H9 (cell line): ENCODE results near the gene CCN5. TPM values are rescaled to one million over a fixed set of nuclear protein-coding genes. Genes with fewer than 3 reads are reported as not detected.
A peak's percentile ranks its signal among the peaks of the same experiment; 100 is the strongest.

Source experiments
- DNase-seq: peaks from one replicate; pipeline ENCODE4 v3.0.0-alpha.2; 2017
- H2AFZ ChIP-seq: one replicate; pipeline ENCODE4 v1.6.1; 2013; ENCODE audit warnings: mild to moderate bottlenecking, low read length, control low read depth, moderate library complexity
- H2AK5ac ChIP-seq: 2 replicates; pipeline ENCODE4 v1.6.1; 2013; ENCODE audit warnings: low read length, control low read depth, mixed read lengths; ENCODE audit not compliant: insufficient read length
- H2BK120ac ChIP-seq: one replicate; pipeline ENCODE4 v1.6.1; 2013; ENCODE audit warnings: low read depth, mild to moderate bottlenecking, low read length, control low read depth, inconsistent platforms; ENCODE audit not compliant: poor library complexity, severe bottlenecking
- H2BK12ac ChIP-seq: 2 replicates; pipeline ENCODE4 v1.6.1; 2013; ENCODE audit warnings: low read length, control low read depth, mixed read lengths, low read depth; ENCODE audit not compliant: insufficient read length
- H2BK15ac ChIP-seq: 2 replicates; pipeline ENCODE4 v1.6.1; 2013; ENCODE audit warnings: low read depth, low read length, control low read depth
- H2BK20ac ChIP-seq: one replicate; pipeline ENCODE4 v1.6.1; 2013; ENCODE audit warnings: low read depth, mild to moderate bottlenecking, low read length, control low read depth, inconsistent platforms; ENCODE audit not compliant: poor library complexity, severe bottlenecking
- H2BK5ac ChIP-seq: 2 replicates; pipeline ENCODE4 v1.6.1; 2013; ENCODE audit warnings: low read length, control low read depth, mixed read lengths; ENCODE audit not compliant: insufficient read length
- H3K14ac ChIP-seq: 2 replicates; pipeline ENCODE4 v1.6.1; 2013; ENCODE audit warnings: low read length, control low read depth; ENCODE audit not compliant: insufficient read depth
- H3K18ac ChIP-seq: 2 replicates; pipeline ENCODE4 v1.6.1; 2013; ENCODE audit warnings: low read depth, mild to moderate bottlenecking, mixed read lengths, low read length, control low read depth; ENCODE audit not compliant: insufficient read length
- H3K23ac ChIP-seq: 2 replicates; pipeline ENCODE4 v1.6.1; 2013; ENCODE audit warnings: low read length, control low read depth, mixed read lengths, low read depth; ENCODE audit not compliant: insufficient read length
- H3K23me2 ChIP-seq: 2 replicates; pipeline ENCODE4 v1.6.1; 2013; ENCODE audit warnings: low read depth, mild to moderate bottlenecking, mixed read lengths, low read length, control low read depth; ENCODE audit not compliant: insufficient read length, poor library complexity, severe bottlenecking
- H3K27ac ChIP-seq: 2 replicates; pipeline ENCODE4 v1.5.1; 2013; ENCODE audit warnings: low read length, control low read depth, mixed read lengths, low read depth; ENCODE audit not compliant: insufficient read length
- H3K27me3 ChIP-seq: 2 replicates; pipeline ENCODE4 v1.6.1; 2013; ENCODE audit warnings: low read length, control low read depth, inconsistent platforms; ENCODE audit not compliant: insufficient read depth
- H3K4ac ChIP-seq: 2 replicates; pipeline ENCODE4 v1.6.1; 2013; ENCODE audit warnings: low read depth, mild to moderate bottlenecking, control low read depth, inconsistent platforms, low read length, moderate library complexity
- H3K4me1 ChIP-seq: 2 replicates; pipeline ENCODE4 v1.6.1; 2013; ENCODE audit warnings: low read length, control low read depth, inconsistent platforms; ENCODE audit not compliant: insufficient read depth
- H3K4me2 ChIP-seq: 2 replicates; pipeline ENCODE4 v1.6.1; 2013; ENCODE audit warnings: low read length, control low read depth, mixed read lengths; ENCODE audit not compliant: insufficient read length, insufficient read depth
- H3K56ac ChIP-seq: 2 replicates; pipeline ENCODE4 v1.6.1; 2013; ENCODE audit warnings: low read depth, mild to moderate bottlenecking, mixed read lengths, low read length, control low read depth; ENCODE audit not compliant: insufficient read length
- H3K79me1 ChIP-seq: 2 replicates; pipeline ENCODE4 v1.6.1; 2013; ENCODE audit warnings: low read depth, mild to moderate bottlenecking, moderate library complexity, low read length, control low read depth, inconsistent platforms; ENCODE audit not compliant: insufficient read depth, poor library complexity, severe bottlenecking
- H3K79me2 ChIP-seq: 2 replicates; pipeline ENCODE4 v1.6.1; 2013; ENCODE audit warnings: low read length, control low read depth, inconsistent platforms; ENCODE audit not compliant: insufficient read depth
- H3K9ac ChIP-seq: 2 replicates; pipeline ENCODE4 v1.6.1; 2013; ENCODE audit warnings: low read length, control low read depth, mixed read lengths; ENCODE audit not compliant: insufficient read length; ENCODE audit errors: extremely low read depth
- H3K9me3 ChIP-seq: one replicate; pipeline ENCODE4 v1.6.1; 2013; ENCODE audit warnings: low read depth, low read length, inconsistent platforms; ENCODE audit not compliant: control insufficient read depth
- H3T11ph ChIP-seq: one replicate; pipeline ENCODE4 v1.6.1; 2013; ENCODE audit warnings: mild to moderate bottlenecking, low read length, control low read depth, inconsistent platforms
- H4K20me1 ChIP-seq: one replicate; pipeline ENCODE4 v1.6.1; 2013; ENCODE audit not compliant: control insufficient read depth, insufficient read length, insufficient read depth
- H4K5ac ChIP-seq: 2 replicates; pipeline ENCODE4 v1.6.1; 2013; ENCODE audit warnings: low read depth, mild to moderate bottlenecking, mixed read lengths, low read length, control low read depth; ENCODE audit not compliant: insufficient read length
- H4K8ac ChIP-seq: replicated peaks from 2 replicates; pipeline ENCODE4 v1.6.1; 2013; ENCODE audit warnings: low read length, control low read depth, mixed read lengths, low read depth; ENCODE audit not compliant: insufficient read length
- H4K91ac ChIP-seq: 2 replicates; pipeline ENCODE4 v1.6.1; 2013; ENCODE audit warnings: low read depth, mild to moderate bottlenecking, moderate library complexity, mixed read lengths, low read length, control low read depth; ENCODE audit not compliant: insufficient read length
- H3K27ac Mint-ChIP-seq, 3 experiments: 2 replicates in 2 of 3; 3 replicates in 1 of 3; pipeline ENCODE4 v1.8.0; 2020 to 2021; ENCODE audit warnings: mixed read lengths in 3 of 3, mild to moderate bottlenecking in 1 of 3, moderate library complexity in 1 of 3
- H3K27me3 Mint-ChIP-seq: 2 replicates; pipeline ENCODE4 v1.8.0; 2021; ENCODE audit warnings: low read depth, mild to moderate bottlenecking, moderate library complexity, mixed read lengths
- H3K36me3 Mint-ChIP-seq, 3 experiments: 2 replicates in 2 of 3; 3 replicates in 1 of 3; pipeline ENCODE4 v1.8.0; 2020 to 2021; ENCODE audit warnings: low read depth in 3 of 3, mixed read lengths in 3 of 3; ENCODE audit not compliant: insufficient read depth in 1 of 3
- H3K4me1 Mint-ChIP-seq, 2 experiments: 2 replicates each; pipeline ENCODE4 v1.8.0; 2020; ENCODE audit warnings: mixed read lengths in 2 of 2
- H3K4me3 Mint-ChIP-seq, 2 experiments: 2 replicates in 1 of 2; 3 replicates in 1 of 2; pipeline ENCODE4 v1.8.0; 2020 to 2021; ENCODE audit warnings: mild to moderate bottlenecking in 2 of 2, mixed read lengths in 2 of 2, moderate library complexity in 1 of 2
- H3K9me3 Mint-ChIP-seq, 2 experiments: 2 replicates in 1 of 2; 3 replicates in 1 of 2; pipeline ENCODE4 v1.8.0; 2020; ENCODE audit warnings: mild to moderate bottlenecking in 2 of 2, mixed read lengths in 2 of 2, moderate library complexity in 1 of 2
- whole genome bisulfite sequencing: extraction: QIAGEN DNeasy Blood & Tissue Kit; methylation state at CpG from one replicate; pipeline ENCODE4 v1.1.7; 2013; ENCODE audit warnings: missing lambda C conversion rate, low lambda C conversion rate, mixed read lengths; ENCODE audit not compliant: insufficient read length; ENCODE audit errors: extremely low coverage; 5-methylcytosine and 5-hydroxymethylcytosine counted together
- total RNA-seq: library from RNA; stranded (reverse); gene quantifications from 2 replicates; pipeline ENCODE4 v1.2.1, GENCODE V29; 2021
- TF ChIP-seq, protein P1 (sequence below): fragments of 200-600 bp; sonication (generic); conservative IDR thresholded peaks from 3 replicates; pipeline ENCODE4 v1.8.0; 2021; ENCODE audit warnings: antibody characterized with exemption, mild to moderate bottlenecking

The CCN5 gene
- total RNA-seq, 1 experiment from 2014 or later = not detected

DNA sequence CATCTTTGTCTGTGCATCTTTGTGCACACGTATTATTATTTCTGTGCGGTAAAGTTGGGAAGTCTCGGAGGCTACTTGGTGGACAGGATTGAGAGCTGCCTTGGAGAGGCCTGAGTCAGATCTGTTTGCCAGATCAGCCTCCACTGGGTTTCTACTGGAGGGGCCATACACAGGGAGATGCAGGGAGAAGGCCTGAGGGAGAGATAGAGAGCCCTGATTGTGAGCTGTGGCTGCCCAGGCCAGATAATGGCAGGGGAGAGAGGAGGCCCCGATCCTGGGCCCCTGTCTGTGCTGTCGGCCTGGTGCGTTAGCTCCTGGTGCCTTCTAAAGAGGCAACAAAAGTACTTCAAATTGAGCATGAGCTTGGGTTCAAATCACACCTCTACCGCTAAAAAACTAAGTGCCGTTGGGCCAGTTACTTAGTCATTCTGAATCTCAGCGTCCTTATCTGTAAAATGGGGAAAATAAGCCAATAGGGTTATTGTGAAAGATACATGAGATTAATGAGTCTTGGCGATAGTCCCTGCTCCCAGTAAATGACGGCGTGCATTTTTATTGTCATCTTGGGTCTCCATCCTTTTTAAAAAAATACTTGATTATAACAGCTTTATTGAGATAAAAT lies 36.1 kb upstream of the CCN5 start:
- H3K27ac ChIP-seq = no peak overlapping the region
- DNase-seq = no peak

More for the DNA sequence above, 36.1 kb upstream of the CCN5 start:
- Histone ChIP-seq H2BK20ac (no peak overlapping the region), H2BK15ac (no peak overlapping the region), H3K4me2 (no peak overlapping the region), H3T11ph (no peak overlapping the region), H3K23ac (no peak overlapping the region), H4K8ac (no peak overlapping the region), H3K23me2 (no peaks in the 10 kb centered on the region), H3K79me1 (no peaks in the 10 kb centered on the region), H3K79me2 (no peaks in the 10 kb centered on the region), H4K5ac (no peak overlapping the region), H3K27me3 (no peaks in the 10 kb centered on the region), H2AK5ac (no peak overlapping the region), H4K91ac (no peak overlapping the region), H2BK12ac (no peak overlapping the region), H3K18ac (no peak overlapping the region), H3K14ac (no peak overlapping the region), H3K4ac (no peak overlapping the region), H2BK120ac (no peak overlapping the region), H3K9me3 (no peaks in the 10 kb centered on the region), H2AFZ (no peak overlapping the region), H3K9ac (no peak overlapping the region), H2BK5ac (no peak overlapping the region), H3K56ac (no peak overlapping the region), H4K20me1 (no peaks in the 10 kb centered on the region), H3K4me1 (no peaks in the 10 kb centered on the region)
- no peak overlapping the region for H3K4me3 Mint-ChIP-seq
- no peaks in the 10 kb centered on the region for H3K36me3 Mint-ChIP-seq
- H3K4me1 Mint-ChIP-seq = peaks cover 13 to 14% of the 10 kb centered on the region in 2 experiments
- peak overlapping the region in 1 of 3 experiments; percentile 94; a peak in 1 of 7 replicates for H3K27ac Mint-ChIP-seq
- TF ChIP-seq, protein P1, sequence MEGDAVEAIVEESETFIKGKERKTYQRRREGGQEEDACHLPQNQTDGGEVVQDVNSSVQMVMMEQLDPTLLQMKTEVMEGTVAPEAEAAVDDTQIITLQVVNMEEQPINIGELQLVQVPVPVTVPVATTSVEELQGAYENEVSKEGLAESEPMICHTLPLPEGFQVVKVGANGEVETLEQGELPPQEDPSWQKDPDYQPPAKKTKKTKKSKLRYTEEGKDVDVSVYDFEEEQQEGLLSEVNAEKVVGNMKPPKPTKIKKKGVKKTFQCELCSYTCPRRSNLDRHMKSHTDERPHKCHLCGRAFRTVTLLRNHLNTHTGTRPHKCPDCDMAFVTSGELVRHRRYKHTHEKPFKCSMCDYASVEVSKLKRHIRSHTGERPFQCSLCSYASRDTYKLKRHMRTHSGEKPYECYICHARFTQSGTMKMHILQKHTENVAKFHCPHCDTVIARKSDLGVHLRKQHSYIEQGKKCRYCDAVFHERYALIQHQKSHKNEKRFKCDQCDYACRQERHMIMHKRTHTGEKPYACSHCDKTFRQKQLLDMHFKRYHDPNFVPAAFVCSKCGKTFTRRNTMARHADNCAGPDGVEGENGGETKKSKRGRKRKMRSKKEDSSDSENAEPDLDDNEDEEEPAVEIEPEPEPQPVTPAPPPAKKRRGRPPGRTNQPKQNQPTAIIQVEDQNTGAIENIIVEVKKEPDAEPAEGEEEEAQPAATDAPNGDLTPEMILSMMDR = no peak
- no CpG with 5 or more reads among the region's 12 CpGs for WGBS
- no peaks in the 10 kb centered on the region for H3K9me3 Mint-ChIP-seq
- peaks cover 8% of the 10 kb centered on the region for H3K27me3 Mint-ChIP-seq
